Left hindlimb (tissue), 1 donor: ENCODE data around the gene KLK2.

ENCODE experiments used
- DNase-seq: peaks from one replicate; pipeline ENCODE4 v3.0.0-alpha.2; 2018

KLK2 gene

GRCh38 chr19:50851620-50852019, 21.6 kb upstream of the KLK2 start:
- DNase-seq, result no peak

- no peak for DNase-seq
Measured at GRCh38 chr19:50854636-50855410, 18.4 kb upstream of the KLK2 start, which contains the start of gene KLK3. KLK3 (plus strand) TSS chr19:50854915; CDS start chr19:50854956, 41 bp downstream.

- DNase-seq, result no peak
Measured at GRCh38 chr19:50857366-50857765, 15.9 kb upstream of the KLK2 start.

DNA sequence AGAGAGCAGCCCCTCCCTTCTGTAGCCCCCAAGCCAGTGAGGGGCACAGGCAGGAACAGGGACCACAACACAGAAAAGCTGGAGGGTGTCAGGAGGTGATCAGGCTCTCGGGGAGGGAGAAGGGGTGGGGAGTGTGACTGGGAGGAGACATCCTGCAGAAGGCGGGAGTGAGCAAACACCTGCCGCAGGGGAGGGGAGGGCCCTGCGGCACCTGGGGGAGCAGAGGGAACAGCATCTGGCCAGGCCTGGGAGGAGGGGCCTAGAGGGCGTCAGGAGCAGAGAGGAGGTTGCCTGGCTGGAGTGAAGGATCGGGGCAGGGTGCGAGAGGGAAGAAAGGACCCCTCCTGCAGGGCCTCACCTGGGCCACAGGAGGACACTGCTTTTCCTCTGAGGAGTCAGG, 14.4 kb upstream of the KLK2 start:
- no peak for DNase-seq

DNA sequence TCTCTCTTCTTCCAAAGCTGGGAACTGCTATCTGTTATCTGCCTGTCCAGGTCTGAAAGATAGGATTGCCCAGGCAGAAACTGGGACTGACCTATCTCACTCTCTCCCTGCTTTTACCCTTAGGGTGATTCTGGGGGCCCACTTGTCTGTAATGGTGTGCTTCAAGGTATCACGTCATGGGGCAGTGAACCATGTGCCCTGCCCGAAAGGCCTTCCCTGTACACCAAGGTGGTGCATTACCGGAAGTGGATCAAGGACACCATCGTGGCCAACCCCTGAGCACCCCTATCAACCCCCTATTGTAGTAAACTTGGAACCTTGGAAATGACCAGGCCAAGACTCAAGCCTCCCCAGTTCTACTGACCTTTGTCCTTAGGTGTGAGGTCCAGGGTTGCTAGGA, 13.4 kb upstream of the KLK2 start:
- DNase-seq, result no peak

DNA sequence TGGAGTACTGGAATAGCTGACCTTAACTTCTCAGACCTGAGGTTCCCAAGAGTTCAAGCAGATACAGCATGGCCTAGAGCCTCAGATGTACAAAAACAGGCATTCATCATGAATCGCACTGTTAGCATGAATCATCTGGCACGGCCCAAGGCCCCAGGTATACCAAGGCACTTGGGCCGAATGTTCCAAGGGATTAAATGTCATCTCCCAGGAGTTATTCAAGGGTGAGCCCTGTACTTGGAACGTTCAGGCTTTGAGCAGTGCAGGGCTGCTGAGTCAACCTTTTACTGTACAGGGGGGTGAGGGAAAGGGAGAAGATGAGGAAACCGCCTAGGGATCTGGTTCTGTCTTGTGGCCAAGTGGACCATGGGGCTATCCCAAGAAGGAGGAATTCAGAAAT, 12.2 kb upstream of the KLK2 start:
- no peak for DNase-seq

GRCh38 chr19:50861496-50862286, 11.5 kb upstream of the KLK2 start:
- DNase-seq, result no peak

DNA sequence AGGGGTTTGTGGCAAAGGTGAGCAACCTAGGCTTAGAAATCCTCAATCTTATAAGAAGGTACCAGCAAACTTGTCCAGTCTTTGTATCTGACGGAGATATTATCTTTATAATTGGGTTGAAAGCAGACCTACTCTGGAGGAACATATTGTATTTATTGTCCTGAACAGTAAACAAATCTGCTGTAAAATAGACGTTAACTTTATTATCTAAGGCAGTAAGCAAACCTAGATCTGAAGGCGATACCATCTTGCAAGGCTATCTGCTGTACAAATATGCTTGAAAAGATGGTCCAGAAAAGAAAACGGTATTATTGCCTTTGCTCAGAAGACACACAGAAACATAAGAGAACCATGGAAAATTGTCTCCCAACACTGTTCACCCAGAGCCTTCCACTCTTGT, 3.8 kb upstream of the KLK2 start:
- no peak for DNase-seq

DNA sequence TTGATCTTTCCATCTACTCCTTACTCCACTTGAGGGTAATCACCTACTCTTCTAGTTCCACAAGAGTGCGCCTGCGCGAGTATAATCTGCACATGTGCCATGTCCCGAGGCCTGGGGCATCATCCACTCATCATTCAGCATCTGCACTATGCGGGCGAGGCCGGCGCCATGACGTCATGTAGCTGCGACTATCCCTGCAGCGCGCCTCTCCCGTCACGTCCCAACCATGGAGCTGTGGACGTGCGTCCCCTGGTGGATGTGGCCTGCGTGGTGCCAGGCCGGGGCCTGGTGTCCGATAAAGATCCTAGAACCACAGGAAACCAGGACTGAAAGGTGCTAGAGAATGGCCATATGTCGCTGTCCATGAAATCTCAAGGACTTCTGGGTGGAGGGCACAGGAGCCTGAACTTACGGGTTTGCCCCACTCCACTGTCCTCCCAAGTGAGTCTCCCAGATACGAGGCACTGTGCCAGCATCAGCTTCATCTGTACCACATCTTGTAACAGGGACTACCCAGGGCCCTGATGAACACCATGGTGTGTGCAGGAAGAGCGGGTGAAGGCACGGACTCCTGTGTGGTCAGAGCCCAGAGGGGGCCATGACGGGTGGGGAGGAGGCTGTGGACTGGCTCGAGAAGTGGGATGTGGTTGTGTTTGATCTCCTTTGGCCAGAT, 2.7 kb upstream of the KLK2 start:
- no peak for DNase-seq

- no peak for DNase-seq
Measured at GRCh38 chr19:50874211-50874610, 972 bp downstream of the KLK2 start.

DNA sequence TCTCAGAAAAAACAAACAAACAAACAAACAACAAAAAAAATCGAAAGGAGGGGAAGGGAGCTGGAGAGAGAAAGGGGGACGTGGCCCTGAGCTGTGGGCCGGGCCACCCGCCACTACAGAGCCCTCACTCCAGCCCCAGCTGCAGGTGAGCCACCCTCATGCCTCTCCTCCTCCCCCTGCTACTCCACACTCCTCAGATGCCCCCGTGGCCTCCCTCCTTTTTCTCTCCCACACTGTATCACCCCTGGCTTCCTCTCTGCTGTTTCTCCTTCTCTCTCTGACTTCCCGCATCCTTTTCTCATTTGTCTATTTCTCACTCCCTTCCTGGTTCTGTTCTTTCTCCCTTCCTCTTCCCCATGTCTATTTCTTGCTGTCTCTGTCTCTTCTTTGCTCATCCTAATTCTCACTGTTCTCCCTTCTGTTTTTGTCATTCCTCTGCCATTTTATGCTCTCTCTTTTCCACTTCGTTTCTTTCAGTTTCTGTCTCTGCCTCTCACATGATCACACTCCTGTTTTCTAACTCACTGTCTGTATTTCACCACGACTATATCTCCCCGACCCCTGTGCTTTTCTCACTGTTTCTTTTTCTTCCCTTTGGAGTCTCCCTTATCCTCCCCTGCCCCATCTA, 2.7 kb downstream of the KLK2 start:
- DNase-seq, result no peak

- no peak for DNase-seq
Measured at GRCh38 chr19:50876456-50876855, 3.2 kb downstream of the KLK2 start.

DNA sequence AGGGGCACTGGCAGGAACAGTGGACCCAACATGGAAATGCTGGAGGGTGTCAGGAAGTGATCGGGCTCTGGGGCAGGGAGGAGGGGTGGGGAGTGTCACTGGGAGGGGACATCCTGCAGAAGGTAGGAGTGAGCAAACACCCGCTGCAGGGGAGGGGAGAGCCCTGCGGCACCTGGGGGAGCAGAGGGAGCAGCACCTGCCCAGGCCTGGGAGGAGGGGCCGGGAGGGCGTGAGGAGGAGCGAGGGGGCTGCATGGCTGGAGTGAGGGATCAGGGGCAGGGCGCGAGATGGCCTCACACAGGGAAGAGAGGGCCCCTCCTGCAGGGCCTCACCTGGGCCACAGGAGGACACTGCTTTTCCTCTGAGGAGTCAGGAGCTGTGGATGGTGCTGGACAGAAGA, 4.1 kb downstream of the KLK2 start:
- DNase-seq, result no peak

- DNase-seq, result no peak
Measured at GRCh38 chr19:50878851-50879250, 5.6 kb downstream of the KLK2 start.

DNA sequence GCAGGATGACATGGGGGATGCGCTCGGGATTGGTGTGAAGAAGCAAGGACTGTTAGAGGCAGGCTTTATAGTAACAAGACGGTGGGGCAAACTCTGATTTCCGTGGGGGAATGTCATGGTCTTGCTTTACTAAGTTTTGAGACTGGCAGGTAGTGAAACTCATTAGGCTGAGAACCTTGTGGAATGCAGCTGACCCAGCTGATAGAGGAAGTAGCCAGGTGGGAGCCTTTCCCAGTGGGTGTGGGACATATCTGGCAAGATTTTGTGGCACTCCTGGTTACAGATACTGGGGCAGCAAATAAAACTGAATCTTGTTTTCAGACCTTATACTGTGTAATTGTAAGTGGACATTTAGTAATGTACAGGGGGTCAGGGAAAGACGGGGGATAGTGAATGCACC, 7.0 kb downstream of the KLK2 start:
- DNase-seq, result no peak

DNA sequence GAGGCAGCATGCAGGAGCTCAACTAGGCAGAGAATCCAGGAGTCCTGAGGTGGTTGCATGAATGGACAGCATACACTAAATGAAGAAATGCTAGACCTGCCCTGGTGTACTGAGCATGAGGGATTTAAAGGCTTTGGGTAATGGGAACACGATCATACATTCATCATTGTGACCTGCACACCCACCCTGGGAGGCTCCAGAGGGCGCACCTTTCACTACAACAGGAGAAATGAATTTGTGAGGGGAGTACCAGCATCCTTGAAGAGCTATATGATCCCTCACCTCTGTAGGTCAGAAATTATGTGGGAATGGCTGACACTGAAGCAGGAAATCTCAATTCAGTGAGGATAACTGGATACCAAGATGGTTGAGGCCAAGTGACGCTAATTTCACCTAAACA, 8.9 kb downstream of the KLK2 start:
- DNase-seq, result no peak

- DNase-seq, result no peak
Measured at GRCh38 chr19:50889638-50890037, 16.4 kb downstream of the KLK2 start.

GRCh38 chr19:50890422-50891252, 17.4 kb downstream of the KLK2 start:
- no peak for DNase-seq

DNA sequence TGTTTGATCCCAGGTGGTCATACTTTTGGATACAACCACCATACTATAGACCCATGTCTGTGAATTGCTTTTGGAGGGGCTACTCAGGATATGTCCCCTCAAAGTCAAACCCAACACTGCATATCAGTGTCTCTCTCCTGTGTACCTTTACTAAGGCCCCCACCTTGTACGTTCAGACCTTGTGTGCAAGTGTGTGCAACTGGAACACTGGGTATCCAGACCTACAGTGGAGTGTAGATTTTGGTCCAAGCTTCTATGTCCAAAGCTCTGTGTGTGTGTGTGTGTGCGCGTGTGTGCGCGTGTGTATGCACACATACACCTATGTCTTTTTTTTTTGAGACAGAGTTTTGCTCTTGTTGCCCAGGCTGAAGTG, 18.0 kb downstream of the KLK2 start:
- no peak for DNase-seq

GRCh38 chr19:50893047-50893736, 20.0 kb downstream of the KLK2 start:
- no peak for DNase-seq

- no peak for DNase-seq
Measured at GRCh38 chr19:50894478-50895356, 21.5 kb downstream of the KLK2 start.
